Astrocyte of the hippocampus (primary cell): Measurements from ENCODE around the gene USP43.
"Not testable (repeated sequence)": the region's sequence is repeated elsewhere in the genome, so short reads cannot be mapped to it uniquely, and the experiment has no call there.

Source experiments
- DNase-seq: peaks from one replicate; pipeline ENCODE4 v3.0.0; 2011; ENCODE audit warnings: low read depth, low spot score

The USP43 gene, protein sequence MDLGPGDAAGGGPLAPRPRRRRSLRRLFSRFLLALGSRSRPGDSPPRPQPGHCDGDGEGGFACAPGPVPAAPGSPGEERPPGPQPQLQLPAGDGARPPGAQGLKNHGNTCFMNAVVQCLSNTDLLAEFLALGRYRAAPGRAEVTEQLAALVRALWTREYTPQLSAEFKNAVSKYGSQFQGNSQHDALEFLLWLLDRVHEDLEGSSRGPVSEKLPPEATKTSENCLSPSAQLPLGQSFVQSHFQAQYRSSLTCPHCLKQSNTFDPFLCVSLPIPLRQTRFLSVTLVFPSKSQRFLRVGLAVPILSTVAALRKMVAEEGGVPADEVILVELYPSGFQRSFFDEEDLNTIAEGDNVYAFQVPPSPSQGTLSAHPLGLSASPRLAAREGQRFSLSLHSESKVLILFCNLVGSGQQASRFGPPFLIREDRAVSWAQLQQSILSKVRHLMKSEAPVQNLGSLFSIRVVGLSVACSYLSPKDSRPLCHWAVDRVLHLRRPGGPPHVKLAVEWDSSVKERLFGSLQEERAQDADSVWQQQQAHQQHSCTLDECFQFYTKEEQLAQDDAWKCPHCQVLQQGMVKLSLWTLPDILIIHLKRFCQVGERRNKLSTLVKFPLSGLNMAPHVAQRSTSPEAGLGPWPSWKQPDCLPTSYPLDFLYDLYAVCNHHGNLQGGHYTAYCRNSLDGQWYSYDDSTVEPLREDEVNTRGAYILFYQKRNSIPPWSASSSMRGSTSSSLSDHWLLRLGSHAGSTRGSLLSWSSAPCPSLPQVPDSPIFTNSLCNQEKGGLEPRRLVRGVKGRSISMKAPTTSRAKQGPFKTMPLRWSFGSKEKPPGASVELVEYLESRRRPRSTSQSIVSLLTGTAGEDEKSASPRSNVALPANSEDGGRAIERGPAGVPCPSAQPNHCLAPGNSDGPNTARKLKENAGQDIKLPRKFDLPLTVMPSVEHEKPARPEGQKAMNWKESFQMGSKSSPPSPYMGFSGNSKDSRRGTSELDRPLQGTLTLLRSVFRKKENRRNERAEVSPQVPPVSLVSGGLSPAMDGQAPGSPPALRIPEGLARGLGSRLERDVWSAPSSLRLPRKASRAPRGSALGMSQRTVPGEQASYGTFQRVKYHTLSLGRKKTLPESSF

DNA sequence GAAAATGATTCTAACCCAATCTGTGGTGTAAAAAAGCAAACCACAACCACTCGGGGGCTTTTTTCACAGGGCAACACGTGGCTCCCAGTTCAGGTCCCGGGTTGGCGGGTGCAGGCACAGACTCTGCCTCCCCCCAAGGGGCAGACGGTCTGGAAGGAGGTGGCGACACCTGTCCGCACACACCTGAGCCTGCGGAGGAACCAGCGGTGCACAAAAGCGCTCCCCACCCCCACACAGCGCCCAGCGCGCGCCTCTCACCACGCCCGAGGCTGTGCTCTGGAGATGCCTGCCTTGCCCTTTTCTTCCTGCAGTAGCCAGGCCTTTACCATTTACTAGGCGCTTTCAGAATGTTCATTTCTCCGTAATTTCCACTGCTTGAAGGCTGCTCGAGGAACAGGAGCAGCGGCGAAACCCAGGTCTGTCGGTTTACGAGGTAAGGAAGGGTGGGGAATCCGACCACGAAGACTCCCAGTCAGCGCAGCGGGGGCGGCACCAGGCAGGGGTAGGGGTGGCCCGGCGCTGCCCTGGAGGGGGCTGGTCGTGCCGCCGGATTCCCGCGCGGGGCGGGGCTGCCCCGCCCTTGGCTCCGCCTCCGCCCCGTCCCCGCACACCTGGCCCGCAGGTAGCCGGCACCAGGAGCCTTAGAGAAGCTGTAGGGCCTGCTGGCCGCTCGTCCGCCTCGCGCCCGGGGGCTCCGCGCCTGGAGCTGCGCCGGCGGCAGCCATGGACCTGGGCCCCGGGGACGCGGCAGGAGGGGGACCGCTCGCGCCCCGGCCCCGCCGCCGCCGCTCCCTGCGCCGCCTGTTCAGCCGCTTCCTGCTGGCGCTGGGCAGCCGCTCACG lies at the start of gene USP43:
Gene USP43 (plus strand): TSS at position 608 of the 842 bp plus-strand sequence. CDS start 116 bp downstream, at position 724.
- peak; percentile 51 for DNase-seq

DNA sequence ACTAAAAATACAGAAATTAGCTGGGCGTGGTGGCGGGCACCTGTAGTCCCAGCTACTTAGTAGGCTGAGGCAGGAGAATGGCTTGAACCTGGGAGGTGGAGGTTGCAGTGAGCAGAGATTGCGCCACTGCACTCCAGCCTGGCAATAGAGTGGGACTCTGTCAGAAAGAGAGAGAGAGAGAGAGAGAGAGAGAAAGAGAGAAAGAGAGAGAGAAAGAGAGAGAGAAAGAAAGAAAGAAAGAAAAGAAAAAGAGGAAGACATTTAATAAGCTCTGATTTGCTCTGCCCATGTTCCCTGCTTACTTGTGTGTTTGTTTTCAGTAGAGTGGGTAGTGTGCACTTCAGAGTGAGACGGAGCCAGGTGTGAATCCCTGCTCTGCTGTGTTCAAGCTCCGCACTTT lies 47.7 kb upstream of the USP43 start:
- not testable (repeated sequence) for DNase-seq

DNA sequence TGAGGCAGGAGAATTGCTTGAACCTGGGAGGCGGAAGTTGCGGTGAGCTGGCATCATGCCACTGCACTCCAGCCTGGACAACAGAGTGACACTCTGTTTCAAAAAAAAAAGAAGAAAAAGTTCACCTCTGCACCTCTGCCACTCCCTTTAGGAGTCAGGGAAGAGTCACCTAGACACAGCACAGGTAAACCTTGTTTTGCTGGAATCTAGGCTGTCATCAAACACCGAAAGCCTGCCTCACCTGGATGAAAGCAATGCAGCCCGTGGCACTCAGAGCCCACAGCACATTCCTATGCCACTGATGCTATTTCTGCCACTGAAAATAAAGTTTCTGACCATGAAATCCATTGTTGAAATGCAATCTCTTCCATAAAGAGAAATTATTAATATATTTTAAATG lies 46.7 kb upstream of the USP43 start:
- DNase-seq: no peak

DNA sequence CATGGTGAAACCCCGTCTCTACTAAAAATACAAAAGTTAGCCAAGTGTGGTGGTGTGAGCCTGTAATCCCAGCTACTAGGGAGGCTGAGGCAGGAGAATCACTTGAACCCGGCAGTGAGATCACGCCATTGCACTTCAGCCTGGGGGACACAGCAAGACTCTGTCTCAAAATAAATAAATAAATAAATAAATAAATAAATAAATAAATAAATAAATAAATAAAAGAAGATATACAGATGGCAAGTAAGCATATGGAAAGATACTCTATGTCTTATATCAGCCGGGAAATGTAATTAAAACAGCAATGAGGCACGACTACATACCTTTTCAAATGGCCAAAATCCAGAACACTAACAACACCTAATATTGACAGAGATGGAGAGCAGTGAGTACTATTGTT lies 40.7 kb upstream of the USP43 start:
- DNase-seq: not testable (repeated sequence)

DNA sequence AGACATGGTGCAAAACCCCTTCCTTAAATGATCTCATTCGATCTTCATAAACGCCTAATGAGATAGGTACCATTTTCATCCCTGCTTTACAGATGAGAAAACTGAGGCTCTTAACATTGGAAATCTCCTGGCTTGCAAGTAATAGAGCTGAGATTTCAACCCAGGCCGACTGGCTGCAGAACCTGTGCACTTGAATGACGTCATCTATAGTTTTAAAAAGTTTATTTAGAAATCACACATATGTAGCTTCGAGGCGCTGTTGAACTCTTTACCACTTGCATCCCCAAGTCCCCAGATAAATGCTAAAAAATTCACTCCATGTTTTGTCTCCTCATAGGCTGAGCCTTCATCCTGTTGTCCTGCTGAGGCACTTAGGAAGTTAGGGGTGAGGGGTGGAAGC lies 38.9 kb upstream of the USP43 start:
- no peak for DNase-seq

DNA sequence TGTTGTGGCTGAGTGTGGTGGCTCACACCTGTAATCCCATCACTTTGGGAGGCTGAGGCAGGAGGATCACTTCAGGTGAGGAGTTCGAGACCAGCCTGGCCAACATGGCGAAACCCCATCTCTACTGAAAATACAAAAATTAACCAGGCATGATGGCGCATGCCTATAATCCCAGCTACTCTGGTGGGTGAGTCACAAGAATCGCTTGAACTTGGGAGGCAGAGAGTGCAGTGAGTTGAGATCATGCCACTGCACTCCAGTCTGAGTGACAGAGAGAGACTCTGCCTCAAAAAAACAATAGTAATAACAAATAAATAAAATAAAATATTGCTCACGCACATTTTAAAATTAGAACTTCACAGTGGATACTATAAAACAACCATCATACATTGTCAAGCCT lies 38.3 kb upstream of the USP43 start:
- not testable (repeated sequence) for DNase-seq

DNA sequence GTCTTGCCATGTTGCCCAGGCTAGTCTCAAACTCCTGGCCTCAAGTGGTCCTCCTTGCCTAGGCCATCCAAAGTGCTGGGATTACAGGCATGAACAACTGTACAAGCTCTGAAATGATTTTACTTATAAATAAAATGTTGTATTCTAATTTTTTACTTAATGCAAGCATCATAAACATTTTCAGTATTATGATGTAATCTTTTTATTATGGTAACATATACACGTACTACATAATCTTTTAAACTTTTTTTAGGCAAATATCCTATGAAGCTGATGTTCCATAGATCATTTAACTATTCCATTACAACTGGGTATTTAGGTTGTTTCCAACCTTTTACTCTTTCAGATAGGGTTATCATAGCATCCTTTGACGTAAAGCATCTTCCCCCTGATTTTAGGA lies 33.8 kb upstream of the USP43 start:
- no peak for DNase-seq

DNA sequence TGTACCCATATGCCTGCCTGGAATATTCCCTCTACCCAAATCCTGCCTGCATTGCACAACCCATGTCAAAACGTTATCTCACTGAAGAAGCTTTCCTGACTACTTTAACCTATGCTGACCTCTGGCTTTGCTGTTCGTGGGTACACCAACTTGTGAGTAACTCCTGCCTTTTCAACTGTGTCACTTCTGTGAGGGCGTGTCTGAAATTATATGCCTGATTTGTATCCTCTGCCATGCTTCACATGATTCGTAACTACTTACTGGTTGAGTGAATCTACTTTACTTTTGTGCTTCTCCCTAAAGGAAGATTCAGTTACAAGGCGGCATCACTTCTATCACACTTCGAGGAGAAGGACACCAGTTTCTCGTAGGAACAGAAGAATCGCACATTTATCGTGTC lies 33.3 kb upstream of the USP43 start:
- no peak for DNase-seq

DNA sequence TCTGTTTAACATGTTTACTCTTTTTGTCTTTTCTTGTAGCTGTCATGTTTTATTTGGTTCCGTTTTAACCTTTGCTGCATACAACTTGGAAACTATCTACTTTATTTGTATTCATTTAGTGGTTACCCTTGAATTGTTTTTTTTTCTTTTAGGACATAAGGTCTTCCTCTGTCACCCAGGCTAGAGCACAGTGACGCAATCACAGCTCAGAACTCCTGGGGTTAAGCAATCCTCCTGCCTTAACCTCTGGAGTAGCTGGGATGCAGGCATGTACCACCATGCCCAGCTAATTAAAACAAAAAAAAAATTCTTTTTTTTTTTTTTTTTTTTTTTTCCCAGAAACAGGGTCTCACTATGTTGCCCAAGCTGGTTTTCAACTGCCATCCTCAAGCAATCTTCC lies 29.8 kb upstream of the USP43 start:
- no peak for DNase-seq

DNA sequence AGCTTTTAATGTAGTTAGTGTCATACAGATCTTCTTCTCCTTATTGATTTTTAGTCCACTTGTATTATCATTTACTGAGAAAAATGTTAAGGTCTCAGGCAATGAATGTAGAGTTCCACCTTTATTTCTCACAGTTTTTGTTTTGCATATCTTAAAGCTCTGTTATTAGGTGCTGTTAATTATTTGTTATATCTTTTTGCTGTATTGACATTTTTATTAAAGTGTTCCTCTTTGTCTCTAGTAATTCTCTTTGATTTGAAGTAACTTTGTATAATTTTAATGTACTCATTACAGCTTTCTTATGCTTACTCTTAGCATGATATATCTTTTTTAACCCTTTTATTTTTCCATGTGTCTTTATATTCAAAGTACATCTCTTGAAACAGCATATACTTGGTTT lies 22.4 kb upstream of the USP43 start:
- no peak for DNase-seq

DNA sequence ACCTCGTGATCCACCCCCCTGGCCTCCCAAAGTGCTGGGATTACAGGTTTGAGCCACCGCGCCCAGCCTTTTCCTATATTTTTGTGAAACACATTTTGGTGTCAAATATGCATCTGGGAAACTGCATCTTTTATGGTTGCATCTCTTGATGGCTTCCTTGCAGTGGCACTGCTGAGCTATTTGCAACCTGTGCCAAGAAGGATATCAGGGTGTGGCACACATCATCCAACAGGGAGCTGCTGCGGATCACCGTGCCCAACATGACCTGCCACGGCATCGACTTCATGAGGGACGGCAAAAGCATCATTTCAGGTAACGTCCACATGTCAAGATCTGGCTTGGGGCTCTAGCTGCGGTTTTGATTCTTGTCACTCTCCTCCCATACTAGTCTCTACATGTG lies 16.8 kb upstream of the USP43 start:
- no peak for DNase-seq

DNA sequence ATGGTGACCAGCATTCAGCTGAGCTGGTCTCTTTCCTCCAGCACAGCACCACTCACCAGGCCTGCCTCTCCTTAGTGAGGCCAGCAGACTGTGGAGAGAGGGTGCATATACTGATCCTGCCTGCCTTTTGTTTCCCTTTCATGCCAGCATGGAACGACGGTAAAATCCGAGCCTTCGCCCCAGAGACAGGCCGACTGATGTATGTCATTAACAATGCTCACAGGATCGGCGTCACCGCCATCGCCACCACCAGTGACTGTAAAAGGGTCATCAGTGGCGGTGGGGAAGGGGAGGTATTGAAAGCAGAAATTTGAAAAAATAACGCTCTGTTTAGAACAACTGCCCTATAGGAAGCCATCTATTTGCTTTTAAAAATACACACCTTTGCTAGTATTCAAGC lies 12.6 kb upstream of the USP43 start:
- DNase-seq: no peak

DNA sequence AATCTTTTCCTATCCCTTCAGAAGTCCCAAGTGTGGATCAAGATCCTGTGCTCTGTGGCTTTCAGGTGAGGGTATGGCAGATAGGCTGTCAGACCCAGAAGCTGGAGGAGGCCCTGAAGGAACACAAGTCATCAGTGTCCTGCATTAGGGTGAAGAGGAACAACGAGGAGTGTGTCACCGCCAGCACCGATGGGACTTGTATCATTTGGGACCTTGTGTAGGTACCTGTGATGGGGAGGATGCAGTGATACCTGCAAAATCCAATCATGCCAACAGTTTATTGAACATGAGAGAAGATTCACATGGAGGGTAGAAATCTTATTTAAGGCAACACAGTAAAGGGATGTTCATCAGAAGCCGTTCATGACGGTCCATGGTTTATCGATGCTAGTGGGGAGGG lies 10.0 kb upstream of the USP43 start:
- DNase-seq: no peak

DNA sequence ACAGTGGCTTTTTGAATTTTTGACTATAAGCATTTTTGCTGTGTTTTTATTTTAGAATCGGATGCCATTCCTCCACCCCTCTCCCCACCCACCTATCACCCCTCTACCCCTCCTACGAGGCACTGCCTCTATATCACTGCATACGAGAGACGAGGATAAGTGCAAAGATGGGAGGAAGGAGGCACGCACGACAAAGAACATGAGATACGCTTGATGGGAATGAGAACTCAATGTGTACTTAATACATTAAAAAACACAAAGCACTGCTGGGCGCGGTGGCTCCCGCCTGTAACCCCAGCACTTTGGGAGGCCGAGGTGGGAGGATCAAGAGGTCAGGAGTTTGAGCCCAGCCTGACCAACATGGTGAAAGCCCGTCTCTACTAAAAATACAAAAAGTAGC lies 8.8 kb upstream of the USP43 start:
- DNase-seq: no peak

DNA sequence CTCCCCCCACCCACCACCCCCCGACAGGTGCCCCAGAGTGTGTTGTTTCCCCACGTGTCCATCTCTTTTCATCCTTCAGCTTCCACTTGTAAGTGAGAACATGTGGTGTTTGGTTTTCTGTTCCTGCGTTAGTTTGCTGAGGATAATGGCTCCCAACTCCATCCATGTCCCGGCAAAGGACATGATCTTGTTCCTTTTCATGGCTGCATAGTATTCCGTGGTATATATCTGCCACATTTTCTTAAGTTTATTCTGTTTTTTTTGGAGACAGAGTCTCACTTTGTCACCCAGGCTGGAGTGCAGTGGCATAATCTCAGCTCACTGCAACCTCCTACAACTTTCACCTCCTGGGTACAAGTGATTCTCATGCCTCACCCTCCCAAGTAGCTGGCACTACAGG lies 4.9 kb upstream of the USP43 start:
- not testable (repeated sequence) for DNase-seq

DNA sequence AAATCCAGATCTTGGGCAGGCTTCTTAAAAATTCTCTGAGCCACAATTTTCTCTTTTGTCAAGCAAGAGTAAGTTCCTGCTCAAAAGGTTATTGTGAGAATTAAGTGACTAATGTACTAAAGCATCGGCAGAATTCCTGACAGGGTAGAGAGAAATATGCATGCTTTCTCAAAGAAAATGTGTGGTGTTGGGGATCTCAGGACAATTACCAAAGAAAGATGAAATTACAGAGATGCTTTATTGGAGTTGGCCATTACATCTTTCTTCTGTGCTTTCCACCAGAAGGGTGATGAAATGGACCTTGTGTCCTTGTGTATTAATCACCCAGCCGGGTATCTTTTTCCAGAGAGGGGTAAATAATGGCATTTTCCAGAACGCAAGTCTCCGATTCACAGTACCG lies 1.7 kb upstream of the USP43 start:
- DNase-seq: peak; percentile 59

DNA sequence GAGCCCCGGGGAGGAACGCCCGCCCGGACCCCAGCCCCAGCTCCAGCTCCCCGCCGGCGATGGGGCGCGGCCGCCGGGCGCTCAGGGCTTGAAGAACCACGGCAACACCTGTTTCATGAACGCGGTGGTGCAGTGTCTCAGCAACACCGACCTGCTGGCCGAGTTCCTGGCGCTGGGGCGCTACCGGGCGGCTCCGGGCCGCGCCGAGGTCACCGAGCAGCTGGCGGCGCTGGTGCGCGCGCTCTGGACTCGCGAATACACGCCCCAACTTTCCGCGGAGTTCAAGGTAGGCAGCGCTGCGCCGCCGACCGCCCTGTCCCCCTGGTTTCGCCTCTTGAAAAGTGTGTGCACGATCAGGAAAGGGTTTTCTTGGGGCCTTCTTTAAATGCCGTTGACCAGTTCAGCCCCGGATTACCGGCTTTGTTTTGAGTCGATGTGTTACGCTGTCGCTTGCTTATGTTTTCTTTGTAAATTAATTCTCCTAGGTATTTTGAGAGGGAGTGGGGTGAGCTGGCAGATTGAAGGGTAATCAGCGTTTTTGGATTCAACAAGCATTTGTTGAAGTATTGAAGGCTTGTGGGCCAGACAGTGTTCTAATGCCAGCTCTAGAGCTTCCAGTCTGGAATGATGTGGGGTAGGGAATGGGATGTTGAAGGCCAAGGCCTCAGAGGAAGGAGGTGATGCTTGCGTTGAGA lies 681 bp downstream of the USP43 start:
- DNase-seq: peak; percentile 71

DNA sequence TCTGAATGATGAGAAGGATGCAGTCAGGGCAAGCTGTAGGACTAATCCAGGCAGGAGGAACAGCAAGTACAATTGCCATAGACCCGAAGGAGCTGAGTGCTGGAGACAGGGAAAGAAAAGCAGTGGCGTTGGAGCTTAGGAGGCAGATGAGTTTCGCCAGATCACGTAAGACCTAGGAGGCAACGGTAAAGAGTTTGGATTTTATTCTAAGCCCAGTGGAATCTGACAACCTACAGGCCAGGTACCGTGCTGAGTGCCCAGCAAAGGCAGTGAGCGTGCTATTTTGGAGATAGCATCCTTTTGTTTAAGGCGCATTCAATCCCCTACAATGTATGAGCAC lies 1.2 kb downstream of the USP43 start:
- no peak for DNase-seq

DNA sequence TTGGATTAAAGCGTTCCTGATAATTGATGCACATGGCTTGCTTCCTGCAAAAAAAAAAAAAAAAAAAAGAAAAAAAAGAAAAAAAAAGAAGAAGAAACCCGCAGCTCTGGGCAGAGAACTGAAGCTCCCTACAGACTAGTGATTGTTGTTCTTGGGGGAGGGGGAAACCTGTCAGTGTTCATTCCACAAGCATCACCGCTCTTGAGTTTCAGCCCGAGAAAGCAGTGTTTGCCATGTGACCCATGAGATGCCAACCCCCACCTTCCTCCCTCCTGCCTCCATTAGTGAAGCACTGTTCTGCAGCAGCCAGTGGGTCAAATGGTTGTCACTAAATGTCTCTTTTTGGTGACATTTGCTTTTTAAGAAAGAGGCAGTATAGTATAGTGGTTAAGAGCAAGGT lies 1.7 kb downstream of the USP43 start:
- peak; percentile 17 for DNase-seq

DNA sequence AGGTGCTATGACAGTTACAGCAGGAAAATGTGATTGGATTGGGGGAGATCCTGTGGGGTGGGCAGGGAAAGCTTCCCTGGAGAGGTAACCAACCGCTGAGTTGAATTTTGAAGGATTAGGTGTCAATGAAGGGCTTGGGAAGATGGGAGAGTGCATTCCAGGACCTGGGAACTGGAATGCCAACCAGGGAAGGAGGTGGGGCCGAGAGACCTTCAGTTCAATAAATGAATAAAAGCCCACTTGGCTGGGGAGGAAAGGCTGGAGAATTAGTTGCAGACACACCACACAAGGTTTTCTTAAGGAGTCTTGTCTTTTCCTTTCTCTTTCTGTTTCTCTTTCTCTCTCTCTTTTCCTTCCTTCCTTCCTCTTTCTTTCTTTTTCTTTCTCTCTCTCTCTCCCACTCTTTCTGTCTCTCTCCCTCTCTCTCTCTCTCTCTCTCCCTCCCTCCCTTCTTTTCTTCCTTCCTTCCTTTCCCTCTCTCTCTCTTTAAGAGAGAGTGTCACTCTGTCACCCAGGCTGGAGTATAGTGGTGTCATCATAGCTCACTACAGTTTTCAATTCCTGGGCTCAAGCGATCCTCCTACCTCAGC lies 3.3 kb downstream of the USP43 start:
- no peak for DNase-seq
